ENCODE results near the gene SMAD1.

SMAD1 gene

GRCh38 chr4:145489556-145489955, 7.9 kb downstream of the SMAD1 start:
- no peak for DNase-seq (ENCODE audit: low read depth in 2 of 2)

- no peak for DNase-seq (ENCODE audit: low read depth in 2 of 2)
Measured at GRCh38 chr4:145490361-145490760, 8.7 kb downstream of the SMAD1 start.

- DNase-seq (ENCODE audit: low read depth in 2 of 2), result no peak
Measured at GRCh38 chr4:145490796-145491195, 9.1 kb downstream of the SMAD1 start.

GRCh38 chr4:145492376-145492775, 10.7 kb downstream of the SMAD1 start:
- no peak for DNase-seq (ENCODE audit: low read depth in 2 of 2)

- no peak for DNase-seq (ENCODE audit: low read depth in 2 of 2)
Measured at GRCh38 chr4:145493166-145493565, 11.5 kb downstream of the SMAD1 start.

GRCh38 chr4:145494666-145495270, 13.1 kb downstream of the SMAD1 start:
- DNase-seq (ENCODE audit: low read depth in 2 of 2), result no peak

- DNase-seq (ENCODE audit: low read depth in 2 of 2), result no peak
Measured at GRCh38 chr4:145496292-145496691, 14.6 kb downstream of the SMAD1 start.

- DNase-seq (ENCODE audit: low read depth in 2 of 2), result no peak
Measured at GRCh38 chr4:145497199-145498149, 15.8 kb downstream of the SMAD1 start.

- no peak for DNase-seq (ENCODE audit: low read depth in 2 of 2)
Measured at GRCh38 chr4:145498430-145498829, 16.8 kb downstream of the SMAD1 start.

GRCh38 chr4:145501051-145501660, 19.5 kb downstream of the SMAD1 start:
- DNase-seq (ENCODE audit: low read depth in 2 of 2), result no peak

GRCh38 chr4:145502809-145503208, 21.2 kb downstream of the SMAD1 start:
- no peak for DNase-seq (ENCODE audit: low read depth in 2 of 2)

GRCh38 chr4:145503486-145504072, 21.9 kb downstream of the SMAD1 start:
- DNase-seq (ENCODE audit: low read depth in 2 of 2), result no peak

GRCh38 chr4:145505995-145506394, 24.3 kb downstream of the SMAD1 start:
- DNase-seq (ENCODE audit: low read depth in 2 of 2), result no peak

- no peak for DNase-seq (ENCODE audit: low read depth in 2 of 2)
Measured at GRCh38 chr4:145507636-145508035, 26.0 kb downstream of the SMAD1 start.

- no peak for DNase-seq (ENCODE audit: low read depth in 2 of 2)
Measured at GRCh38 chr4:145511913-145512522, 30.4 kb downstream of the SMAD1 start.

GRCh38 chr4:145513020-145513621, 31.5 kb downstream of the SMAD1 start:
- no peak for DNase-seq (ENCODE audit: low read depth in 2 of 2)

GRCh38 chr4:145520172-145520571, 38.5 kb downstream of the SMAD1 start:
- no peak for DNase-seq (ENCODE audit: low read depth in 2 of 2)

- no peak for DNase-seq (ENCODE audit: low read depth in 2 of 2)
Measured at GRCh38 chr4:145521282-145521681, 39.6 kb downstream of the SMAD1 start.

- DNase-seq (ENCODE audit: low read depth in 2 of 2), result no peak
Measured at GRCh38 chr4:145523117-145523516, 41.5 kb downstream of the SMAD1 start.

- DNase-seq (ENCODE audit: low read depth in 2 of 2), result no peak
Measured at GRCh38 chr4:145524552-145524951, 42.9 kb downstream of the SMAD1 start.

GRCh38 chr4:145525291-145525740, 43.7 kb downstream of the SMAD1 start:
- no peak for DNase-seq (ENCODE audit: low read depth in 2 of 2)
